Smooth muscle cell (in vitro differentiated cells): ENCODE measurements around the gene PAXIP1. TPM values are rescaled to one million over a fixed set of nuclear protein-coding genes. Genes with fewer than 3 reads are reported as not detected.
A peak's percentile ranks its signal among the peaks of the same experiment; 100 is the strongest.

ENCODE experiments used
- DNase-seq: peaks from one replicate; lab custom pipeline; 2025; ENCODE audit not compliant: unreplicated experiment; lab: John Stamatoyannopoulos, UW
- H2AFZ ChIP-seq: fragments of 200-600 bp; sonication (generic); 2 replicates; pipeline ENCODE4 v1.6.0; 2016; ENCODE audit warnings: antibody characterized with exemption, low read depth, mild to moderate bottlenecking
- H3F3A ChIP-seq: fragments of 200-600 bp; sonication (generic); 2 replicates; pipeline ENCODE4 v1.6.0; 2017; ENCODE audit warnings: antibody characterized with exemption, low read depth
- H3K27ac ChIP-seq: fragments of 200-600 bp; sonication (generic); 2 replicates; pipeline ENCODE4 v1.5.1; 2016; ENCODE audit warnings: low read depth, mild to moderate bottlenecking
- H3K27me3 ChIP-seq: fragments of 200-600 bp; sonication (generic); 2 replicates; pipeline ENCODE4 v1.6.1; 2016; ENCODE audit warnings: low read depth, mild to moderate bottlenecking
- H3K36me3 ChIP-seq: fragments of 200-600 bp; sonication (generic); 2 replicates; pipeline ENCODE4 v1.5.1; 2016; ENCODE audit warnings: low read depth
- H3K4me1 ChIP-seq: fragments of 200-600 bp; sonication (generic); 2 replicates; pipeline ENCODE4 v1.5.1; 2016; ENCODE audit warnings: low read depth
- H3K4me2 ChIP-seq: fragments of 200-600 bp; sonication (generic); 2 replicates; pipeline ENCODE4 v1.6.0; 2016; ENCODE audit warnings: mild to moderate bottlenecking
- H3K4me3 ChIP-seq: fragments of 200-600 bp; sonication (generic); 2 replicates; pipeline ENCODE4 v1.5.1; 2016; ENCODE audit warnings: mild to moderate bottlenecking
- H3K79me2 ChIP-seq: fragments of 200-600 bp; sonication (generic); 2 replicates; pipeline ENCODE4 v1.6.0; 2016; ENCODE audit warnings: low read depth, mild to moderate bottlenecking
- H3K9ac ChIP-seq: fragments of 200-600 bp; sonication (generic); 2 replicates; pipeline ENCODE4 v1.6.0; 2016; ENCODE audit warnings: low read depth
- H3K9me3 ChIP-seq: fragments of 200-600 bp; sonication (generic); replicated peaks from 2 replicates; pipeline ENCODE4 v1.5.1; 2016; ENCODE audit warnings: low read depth
- H4K20me1 ChIP-seq: fragments of 200-600 bp; sonication (generic); 2 replicates; pipeline ENCODE4 v1.6.0; 2016; ENCODE audit warnings: low read depth
- CTCF ChIP-seq: fragments of 200-600 bp; sonication (generic); IDR thresholded peaks from 2 replicates; pipeline ENCODE4 v1.5.1; 2017; ENCODE audit warnings: borderline replicate concordance, mild to moderate bottlenecking, antibody characterized with exemption; ENCODE audit not compliant: insufficient read depth, poor library complexity, severe bottlenecking
- WGBS: methylation state at CpG from one replicate; pipeline ENCODE4 v1.1.7; 2016; ENCODE audit warnings: low lambda C conversion rate; 5-methylcytosine and 5-hydroxymethylcytosine counted together
- polyA plus RNA-seq: library from polyadenylated mRNA; unstranded; fragments of >200 nt; fragmentation: Nextera tagmentation; extraction: Ambion mirVana; gene quantifications from 2 replicates; pipeline ENCODE4 v1.2.1, GENCODE V29; 2016
- total RNA-seq: library from RNA; depleted of rRNA; stranded (reverse); fragments of >200 nt; gene quantifications from 2 replicates; pipeline ENCODE4 v1.2.3, GENCODE V29; 2014

PAXIP1 gene
- total and polyA plus RNA-seq, 2 experiments from 2014 or later, result 1.8 to 7.1 TPM

- H3K4me1 ChIP-seq, result no peaks in the 10 kb centered on the region
- H3F3A ChIP-seq, result no peaks in the 10 kb centered on the region
- no peak overlapping the region for H2AFZ ChIP-seq
- H4K20me1 ChIP-seq, result no peaks in the 10 kb centered on the region
- no peak overlapping the region for H3K4me3 ChIP-seq
- no peaks in the 10 kb centered on the region for H3K9me3 ChIP-seq
- no peak for TF ChIP-seq CTCF
- DNase-seq, result no peak
- H3K27ac ChIP-seq, result peak overlapping the region; percentile 19
- H3K79me2 ChIP-seq, result no peaks in the 10 kb centered on the region
- no peaks in the 10 kb centered on the region for H3K27me3 ChIP-seq
- WGBS, result 63% methylated on average over 7 of the region's 7 CpGs
- no peak overlapping the region for H3K9ac ChIP-seq
- H3K36me3 ChIP-seq, result no peaks in the 10 kb centered on the region
- H3K4me2 ChIP-seq, result no peak overlapping the region
These were observed 18.8 kb upstream of the PAXIP1 start for GRCh38 chr7:155021699-155022145.

GRCh38 chr7:155020996-155021395 lies 18.1 kb upstream of the PAXIP1 start:
- TF ChIP-seq CTCF, result no peak
- Histone ChIP-seq H3K79me2 (no peaks in the 10 kb centered on the region), H3K27ac (no peak overlapping the region), H3K9ac (no peak overlapping the region), H2AFZ (no peak overlapping the region), H3K36me3 (no peaks in the 10 kb centered on the region), H3F3A (no peaks in the 10 kb centered on the region), H3K4me1 (no peaks in the 10 kb centered on the region), H3K9me3 (no peaks in the 10 kb centered on the region), H3K4me3 (no peak overlapping the region), H3K27me3 (no peaks in the 10 kb centered on the region), H3K4me2 (no peak overlapping the region), H4K20me1 (no peaks in the 10 kb centered on the region)
- WGBS, result 80% methylated on average over 5 of the region's 5 CpGs
- no peak for DNase-seq

GRCh38 chr7:155017834-155018233 lies 14.9 kb upstream of the PAXIP1 start:
- no peaks in the 10 kb centered on the region for H4K20me1 ChIP-seq
- no peak for DNase-seq
- no peaks in the 10 kb centered on the region for H3K4me1 ChIP-seq
- no peak overlapping the region for H3K4me2 ChIP-seq
- H3K27me3 ChIP-seq, result no peaks in the 10 kb centered on the region
- H3K79me2 ChIP-seq, result no peaks in the 10 kb centered on the region
- 94% methylated on average over 4 of the region's 4 CpGs for WGBS
- no peaks in the 10 kb centered on the region for H3F3A ChIP-seq
- H2AFZ ChIP-seq, result no peak overlapping the region
- no peak overlapping the region for H3K27ac ChIP-seq
- H3K9me3 ChIP-seq, result no peaks in the 10 kb centered on the region
- no peak overlapping the region for H3K4me3 ChIP-seq
- TF ChIP-seq CTCF, result no peak
- H3K9ac ChIP-seq, result no peak overlapping the region
- no peaks in the 10 kb centered on the region for H3K36me3 ChIP-seq

- no peak for TF ChIP-seq CTCF
- H3F3A ChIP-seq, result no peaks in the 10 kb centered on the region
These were observed 8.2 kb upstream of the PAXIP1 start for GRCh38 chr7:155011086-155011485.

More at GRCh38 chr7:155011086-155011485, 8.2 kb upstream of the PAXIP1 start:
- Histone ChIP-seq H2AFZ (no peak overlapping the region), H3K4me1 (no peaks in the 10 kb centered on the region), H4K20me1 (no peaks in the 10 kb centered on the region), H3K36me3 (no peaks in the 10 kb centered on the region), H3K27me3 (no peaks in the 10 kb centered on the region), H3K27ac (no peak overlapping the region), H3K9me3 (no peaks in the 10 kb centered on the region), H3K9ac (no peak overlapping the region), H3K79me2 (no peaks in the 10 kb centered on the region), H3K4me2 (no peak overlapping the region), H3K4me3 (no peak overlapping the region)
- WGBS, result 96% methylated on average over 4 of the region's 4 CpGs
- no peak for DNase-seq
